Endothelial cell (in vitro differentiated cells): Measurements from ENCODE around the gene PSMB10. TPM values are rescaled to one million over a fixed set of nuclear protein-coding genes. Genes with fewer than 3 reads are reported as not detected.
A peak's percentile ranks its signal among the peaks of the same experiment; 100 is the strongest.

Experiments
- DNase-seq: peaks from one replicate; pipeline ENCODE4 v3.0.0; 2021; ENCODE audit warnings: low spot score
- H3K27ac Mint-ChIP-seq: one replicate; pipeline ENCODE4 v1.8.0; 2021; ENCODE audit warnings: mixed read lengths, inconsistent platforms; ENCODE audit not compliant: unreplicated experiment
- H3K27me3 Mint-ChIP-seq: one replicate; pipeline ENCODE4 v1.8.0; 2021; ENCODE audit warnings: mild to moderate bottlenecking, moderate library complexity, mixed read lengths, inconsistent platforms; ENCODE audit not compliant: unreplicated experiment
- H3K36me3 Mint-ChIP-seq: one replicate; pipeline ENCODE4 v1.8.0; 2021; ENCODE audit warnings: mild to moderate bottlenecking, low read depth, mixed read lengths, inconsistent platforms; ENCODE audit not compliant: unreplicated experiment
- H3K4me1 Mint-ChIP-seq: one replicate; pipeline ENCODE4 v1.8.0; 2021; ENCODE audit warnings: mild to moderate bottlenecking, mixed read lengths, inconsistent platforms; ENCODE audit not compliant: unreplicated experiment
- H3K4me3 Mint-ChIP-seq: one replicate; pipeline ENCODE4 v1.8.0; 2021; ENCODE audit warnings: mild to moderate bottlenecking, mixed read lengths, inconsistent platforms; ENCODE audit not compliant: unreplicated experiment
- H3K9me3 Mint-ChIP-seq: one replicate; pipeline ENCODE4 v1.8.0; 2021; ENCODE audit warnings: mixed read lengths, inconsistent platforms; ENCODE audit not compliant: unreplicated experiment
- CTCF ChIP-seq: fragments of 200-600 bp; sonication (generic); IDR thresholded peaks from one replicate; pipeline ENCODE4 v1.5.0; 2021; ENCODE audit warnings: antibody characterized with exemption; ENCODE audit not compliant: unreplicated experiment
- total RNA-seq: library from RNA; stranded (reverse); fragmentation: NEBNext Ultra II Directional; extraction: Animal tissue kit (Norgen Biotek cat#: 25700); gene quantifications from one replicate; pipeline ENCODE4 v1.2.1, GENCODE V29; 2021; ENCODE audit not compliant: unreplicated experiment

Gene PSMB10
- total RNA-seq, 1 donor from 2014 or later: 15.3 TPM

- no peak for TF ChIP-seq CTCF
- DNase-seq: no peak
- peaks cover 25% of the 10 kb centered on the region for H3K4me1 Mint-ChIP-seq
Measured at GRCh38 chr16:67963292-67963661, 26.6 kb upstream of the PSMB10 start.

GRCh38 chr16:67962135-67962534 is 25.5 kb upstream of the PSMB10 start:
- peaks cover 20% of the 10 kb centered on the region for H3K4me1 Mint-ChIP-seq
- no peaks in the 10 kb centered on the region for H3K9me3 Mint-ChIP-seq
- DNase-seq: no peak
- H3K27ac Mint-ChIP-seq: no peak overlapping the region
- H3K36me3 Mint-ChIP-seq: peaks cover 37% of the 10 kb centered on the region
- no peak overlapping the region for H3K4me3 Mint-ChIP-seq
- H3K27me3 Mint-ChIP-seq: peaks cover 20% of the 10 kb centered on the region
- no peak for TF ChIP-seq CTCF

More at GRCh38 chr16:67963292-67963661, 26.6 kb upstream of the PSMB10 start:
- Mint-ChIP-seq H3K27ac (peak overlapping the region; percentile 9), H3K4me3 (no peak overlapping the region), H3K36me3 (peaks cover 31% of the 10 kb centered on the region), H3K27me3 (peaks cover 24% of the 10 kb centered on the region), H3K9me3 (no peaks in the 10 kb centered on the region)

DNA sequence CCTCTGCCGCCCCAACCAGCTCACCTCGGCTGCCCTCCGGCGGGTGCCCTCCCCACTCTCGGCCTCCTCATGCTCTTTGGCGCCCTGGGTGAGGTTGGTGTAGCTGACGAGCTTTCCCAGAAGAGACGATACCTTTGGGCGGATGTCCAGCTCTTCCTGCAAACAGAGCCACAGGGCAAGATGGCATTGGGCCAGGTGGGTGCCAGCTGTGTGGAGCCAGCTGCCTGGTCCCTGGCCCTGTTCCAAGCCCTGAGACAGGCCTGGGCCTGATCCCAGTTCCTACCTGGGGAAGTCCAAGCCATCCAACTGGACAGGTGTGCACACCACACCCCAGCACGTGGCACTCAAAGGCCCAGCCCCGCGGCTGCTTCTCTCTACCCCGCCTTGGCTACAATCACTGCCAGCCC is 24.9 kb upstream of the PSMB10 start:
- peaks cover 14% of the 10 kb centered on the region for H3K4me1 Mint-ChIP-seq
- no peak for DNase-seq

DNA sequence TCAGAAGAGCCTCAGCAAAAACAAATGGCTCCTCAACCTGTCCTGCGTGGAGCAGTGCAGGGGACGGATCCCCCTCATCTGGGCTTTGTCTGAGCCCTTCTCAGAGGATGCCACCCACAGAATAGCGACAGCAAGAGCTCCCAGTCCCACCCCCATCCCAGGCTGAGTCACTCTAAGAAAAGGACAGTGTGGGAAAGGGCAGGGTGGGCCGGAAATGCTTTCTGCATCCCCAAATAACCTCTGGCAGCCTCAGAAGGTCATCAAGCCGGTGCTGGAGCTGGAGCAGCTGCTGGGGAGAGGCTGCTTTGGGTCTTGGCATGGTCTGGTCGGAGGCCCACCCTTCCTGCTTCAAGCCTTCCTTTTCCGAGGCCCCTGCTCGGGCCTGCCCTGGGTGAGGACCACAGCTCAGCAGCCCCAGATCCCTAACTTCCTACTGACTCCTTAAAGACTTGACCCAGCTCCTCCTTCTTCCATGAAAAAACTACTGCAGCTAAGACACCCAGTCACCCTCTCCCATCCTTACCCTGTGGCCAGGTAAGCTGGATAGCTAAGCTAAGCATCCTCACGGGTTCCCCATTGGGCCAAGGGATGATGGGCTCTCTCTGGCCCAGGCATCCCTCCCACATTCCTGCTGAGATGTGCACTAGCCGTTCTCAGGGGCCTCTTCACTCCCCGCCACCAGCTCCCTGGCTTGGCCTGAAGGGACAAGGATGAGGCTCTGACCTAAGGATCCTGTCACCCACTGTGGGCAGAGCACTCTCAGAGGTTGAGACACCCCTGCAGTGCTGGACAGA is 23.1 kb upstream of the PSMB10 start:
- Mint-ChIP-seq H3K9me3 (no peaks in the 10 kb centered on the region), H3K4me1 (peaks cover 11% of the 10 kb centered on the region), H3K4me3 (peak overlapping the region; percentile 33), H3K27ac (no peak overlapping the region), H3K27me3 (peaks cover 14% of the 10 kb centered on the region), H3K36me3 (peaks cover 29% of the 10 kb centered on the region)
- TF ChIP-seq CTCF: no peak
- DNase-seq: no peak

More for the DNA sequence above, 24.9 kb upstream of the PSMB10 start:
- Mint-ChIP-seq H3K36me3 (peaks cover 37% of the 10 kb centered on the region), H3K27me3 (peaks cover 18% of the 10 kb centered on the region), H3K27ac (no peak overlapping the region), H3K4me3 (no peak overlapping the region), H3K9me3 (no peaks in the 10 kb centered on the region)
- TF ChIP-seq CTCF: no peak

DNA sequence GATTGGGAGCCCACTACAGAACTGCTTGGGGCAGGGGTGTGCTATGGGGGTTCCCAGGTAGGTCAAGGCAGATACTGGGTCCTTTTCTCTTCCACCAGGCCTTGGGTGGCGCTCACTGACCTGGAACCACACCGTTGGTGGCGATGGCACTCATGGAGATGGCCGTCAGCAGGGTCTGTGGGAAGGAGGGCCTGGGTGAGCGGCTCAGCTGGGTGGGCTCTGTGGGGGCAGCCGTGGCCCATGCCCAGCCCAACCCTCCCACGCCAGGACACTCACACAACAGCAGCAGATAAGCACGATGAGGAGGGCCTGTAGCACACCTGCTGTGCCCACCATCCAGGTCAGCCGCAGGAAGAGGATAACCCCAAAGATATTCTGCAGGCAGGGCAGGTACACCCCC is 21.0 kb upstream of the PSMB10 start:
- DNase-seq: no peak
- Mint-ChIP-seq H3K4me1 (peaks cover 2% of the 10 kb centered on the region), H3K27ac (no peak overlapping the region), H3K36me3 (peaks cover 31% of the 10 kb centered on the region), H3K4me3 (no peak overlapping the region), H3K27me3 (peaks cover 9% of the 10 kb centered on the region), H3K9me3 (no peaks in the 10 kb centered on the region)
- TF ChIP-seq CTCF: no peak
